ENCODE results near the gene RALGAPB.

The RALGAPB gene

DNA sequence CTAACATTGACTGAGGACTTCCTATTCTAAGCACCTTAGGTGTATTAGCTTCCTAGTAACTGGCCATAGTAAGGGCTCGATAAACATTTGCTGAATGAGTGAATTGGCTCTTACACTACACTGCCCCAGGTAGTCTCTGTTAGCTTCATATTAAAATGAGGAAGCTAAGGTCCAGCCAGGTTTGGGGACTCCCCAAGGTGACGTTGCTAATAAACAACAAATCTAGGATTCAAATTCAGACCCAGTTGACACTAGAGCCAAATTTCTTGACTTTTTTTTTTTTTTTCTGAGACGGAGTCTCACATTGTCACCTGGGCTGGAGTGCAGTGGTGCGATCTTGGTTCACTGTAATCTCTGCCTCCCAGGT, 145.2 kb downstream of the RALGAPB start:
- DNase-seq (ENCODE audit: low read depth) = no peak
- TF ChIP-seq CTCF (IDR thresholded peaks at IDR 0.05; ENCODE audit: low read length, missing control alignments) = no peak
- no peak overlapping the region for H3K4me3 ChIP-seq (replicated peaks; ENCODE audit: low read depth, low read length)

- TF ChIP-seq CTCF (IDR thresholded peaks at IDR 0.05; ENCODE audit: low read length, missing control alignments) = no peak
- no peak for DNase-seq (ENCODE audit: low read depth)
- H3K4me3 ChIP-seq (replicated peaks; ENCODE audit: low read depth, low read length) = no peak overlapping the region
Observed at GRCh38 chr20:38620441-38620840, 147.8 kb downstream of the RALGAPB start.

DNA sequence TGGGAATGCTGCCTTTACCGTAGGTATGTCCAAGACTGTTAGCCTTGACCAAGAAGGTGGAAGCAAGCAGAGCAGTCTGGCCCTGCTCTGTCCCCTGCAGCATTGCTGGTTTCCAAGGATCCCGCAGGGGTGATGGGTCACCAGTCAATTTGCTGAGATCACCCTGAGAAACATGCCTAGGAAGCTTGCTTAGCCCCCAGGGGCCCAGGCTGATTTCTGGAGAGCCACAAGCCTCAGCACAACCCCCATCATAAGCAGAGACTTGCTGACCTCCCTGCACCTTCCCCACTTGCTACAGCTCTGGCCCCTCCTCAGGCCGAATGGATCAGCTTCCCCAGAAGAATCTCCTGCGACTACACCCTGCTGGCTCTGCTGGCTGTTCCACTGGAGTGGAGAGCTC, 150.4 kb downstream of the RALGAPB start:
- DNase-seq (ENCODE audit: low read depth) = no peak
- H3K4me3 ChIP-seq (replicated peaks; ENCODE audit: low read depth, low read length) = no peak overlapping the region
- no peak for TF ChIP-seq CTCF (IDR thresholded peaks at IDR 0.05; ENCODE audit: low read length, missing control alignments)

GRCh38 chr20:38624084-38624483, 151.4 kb downstream of the RALGAPB start:
- no peak for TF ChIP-seq CTCF (IDR thresholded peaks at IDR 0.05; ENCODE audit: low read length, missing control alignments)

DNA sequence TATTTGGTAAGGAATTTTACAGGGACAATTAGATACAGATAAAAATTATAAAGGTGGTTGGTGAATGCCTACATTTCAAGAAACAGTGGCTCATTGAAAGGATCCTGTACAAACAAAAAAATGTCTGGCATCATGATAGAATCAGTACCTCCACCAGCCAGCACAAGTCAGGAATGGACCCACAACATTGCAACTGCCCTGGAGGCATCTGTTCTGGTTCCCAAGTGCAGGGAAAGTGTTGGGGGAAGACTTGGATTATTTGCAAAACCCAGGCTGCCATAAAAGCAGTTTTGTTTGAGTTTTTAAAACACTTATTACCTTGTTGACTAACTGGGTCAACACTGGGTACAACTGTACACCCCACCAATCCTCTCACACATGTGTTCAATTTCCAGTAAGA, 153.3 kb downstream of the RALGAPB start:
- no peak for TF ChIP-seq CTCF (IDR thresholded peaks at IDR 0.05; ENCODE audit: low read length, missing control alignments)
- no peak overlapping the region for H3K4me3 ChIP-seq (replicated peaks; ENCODE audit: low read depth, low read length)
- no peak for DNase-seq (ENCODE audit: low read depth)

More at GRCh38 chr20:38624084-38624483, 151.4 kb downstream of the RALGAPB start:
- DNase-seq (ENCODE audit: low read depth) = no peak
- no peak overlapping the region for H3K4me3 ChIP-seq (replicated peaks; ENCODE audit: low read depth, low read length)

GRCh38 chr20:38626921-38627659, 154.4 kb downstream of the RALGAPB start:
- H3K4me3 ChIP-seq (replicated peaks; ENCODE audit: low read depth, low read length) = no peak overlapping the region
- DNase-seq (ENCODE audit: low read depth) = no peak
- no peak for TF ChIP-seq CTCF (IDR thresholded peaks at IDR 0.05; ENCODE audit: low read length, missing control alignments)

All from fibroblast of pulmonary artery (primary cell).